Measurements from ENCODE around the gene CCNL2. TPM values are rescaled to one million over a fixed set of nuclear protein-coding genes. Genes with fewer than 3 reads are reported as not detected.

Gene CCNL2
- total and polyA plus RNA-seq, 2 of the 13 experiments (the other 11 are each of a cell fraction or from before 2014, with no cell fraction given) = 105 to 340 TPM

GRCh38 chr1:1397839-1398523, 1.2 kb downstream of the CCNL2 start (continued):
- TF ChIP-seq ZNF790 (CRISPR knock-in tag; IDR thresholded peaks at IDR 0.05; ENCODE audit: borderline replicate concordance) = no peak
- peak; percentile 79 for TF ChIP-seq CEBPB (IDR thresholded peaks at IDR 0.05; ENCODE audit: borderline replicate concordance, low read depth, low read length)
- TF ChIP-seq, protein P1, sequence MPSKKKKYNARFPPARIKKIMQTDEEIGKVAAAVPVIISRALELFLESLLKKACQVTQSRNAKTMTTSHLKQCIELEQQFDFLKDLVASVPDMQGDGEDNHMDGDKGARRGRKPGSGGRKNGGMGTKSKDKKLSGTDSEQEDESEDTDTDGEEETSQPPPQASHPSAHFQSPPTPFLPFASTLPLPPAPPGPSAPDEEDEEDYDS (CRISPR knock-in tag; IDR thresholded peaks at IDR 0.05) = no peak
- TF ChIP-seq, protein P2, sequence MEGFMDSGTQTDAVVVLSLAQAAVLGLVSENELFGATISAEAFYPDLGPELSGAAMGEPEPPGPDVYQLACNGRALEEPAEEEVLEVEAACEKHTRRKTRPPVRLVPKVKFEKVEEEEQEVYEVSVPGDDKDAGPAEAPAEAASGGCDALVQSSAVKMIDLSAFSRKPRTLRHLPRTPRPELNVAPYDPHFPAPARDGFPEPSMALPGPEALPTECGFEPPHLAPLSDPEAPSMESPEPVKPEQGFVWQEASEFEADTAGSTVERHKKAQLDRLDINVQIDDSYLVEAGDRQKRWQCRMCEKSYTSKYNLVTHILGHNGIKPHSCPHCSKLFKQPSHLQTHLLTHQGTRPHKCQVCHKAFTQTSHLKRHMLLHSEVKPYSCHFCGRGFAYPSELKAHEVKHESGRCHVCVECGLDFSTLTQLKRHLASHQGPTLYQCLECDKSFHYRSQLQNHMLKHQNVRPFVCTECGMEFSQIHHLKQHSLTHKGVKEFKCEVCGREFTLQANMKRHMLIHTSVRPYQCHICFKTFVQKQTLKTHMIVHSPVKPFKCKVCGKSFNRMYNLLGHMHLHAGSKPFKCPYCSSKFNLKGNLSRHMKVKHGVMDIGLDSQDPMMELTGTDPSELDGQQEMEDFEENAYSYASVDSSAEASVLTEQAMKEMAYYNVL (CRISPR knock-in tag; IDR thresholded peaks at IDR 0.05; ENCODE audit: borderline replicate concordance) = no peak
- TF ChIP-seq ZNF207 (IDR thresholded peaks at IDR 0.05; ENCODE audit: borderline replicate concordance) = no peak
- no peak for TF ChIP-seq USF2 (IDR thresholded peaks at IDR 0.05; ENCODE audit: low read depth, low read length)
- no peak for TF ChIP-seq USF2 (CRISPR knock-in tag; IDR thresholded peaks at IDR 0.05; ENCODE audit: borderline replicate concordance)
- peak; percentile 32; the same call in 1 of the 2 replicates for TF ChIP-seq HOXA3 (CRISPR knock-in tag; IDR thresholded peaks at IDR 0.05)
- no peak for TF ChIP-seq ZNF230 (CRISPR knock-in tag; IDR thresholded peaks at IDR 0.05)
- TF ChIP-seq ZNF460 (CRISPR knock-in tag; IDR thresholded peaks at IDR 0.05; ENCODE audit: borderline replicate concordance) = no peak
- TF ChIP-seq HNRNPLL (IDR thresholded peaks at IDR 0.05; ENCODE audit: low read depth, low read length, poor library complexity, severe bottlenecking) = no peak
- TF ChIP-seq XRCC5 (optimal IDR thresholded peaks at IDR 0.05; ENCODE audit: low read length) = no peak
- TF ChIP-seq ZNF556 (CRISPR knock-in tag; IDR thresholded peaks at IDR 0.05; ENCODE audit: borderline replicate concordance) = no peak
- peak; percentile 38; the same call in 1 of the 2 replicates for TF ChIP-seq DMAP1 (CRISPR knock-in tag; IDR thresholded peaks at IDR 0.05)
- TF ChIP-seq GTF2F1 (IDR thresholded peaks at IDR 0.05; ENCODE audit: low read length) = no peak
- TF ChIP-seq, protein P3, sequence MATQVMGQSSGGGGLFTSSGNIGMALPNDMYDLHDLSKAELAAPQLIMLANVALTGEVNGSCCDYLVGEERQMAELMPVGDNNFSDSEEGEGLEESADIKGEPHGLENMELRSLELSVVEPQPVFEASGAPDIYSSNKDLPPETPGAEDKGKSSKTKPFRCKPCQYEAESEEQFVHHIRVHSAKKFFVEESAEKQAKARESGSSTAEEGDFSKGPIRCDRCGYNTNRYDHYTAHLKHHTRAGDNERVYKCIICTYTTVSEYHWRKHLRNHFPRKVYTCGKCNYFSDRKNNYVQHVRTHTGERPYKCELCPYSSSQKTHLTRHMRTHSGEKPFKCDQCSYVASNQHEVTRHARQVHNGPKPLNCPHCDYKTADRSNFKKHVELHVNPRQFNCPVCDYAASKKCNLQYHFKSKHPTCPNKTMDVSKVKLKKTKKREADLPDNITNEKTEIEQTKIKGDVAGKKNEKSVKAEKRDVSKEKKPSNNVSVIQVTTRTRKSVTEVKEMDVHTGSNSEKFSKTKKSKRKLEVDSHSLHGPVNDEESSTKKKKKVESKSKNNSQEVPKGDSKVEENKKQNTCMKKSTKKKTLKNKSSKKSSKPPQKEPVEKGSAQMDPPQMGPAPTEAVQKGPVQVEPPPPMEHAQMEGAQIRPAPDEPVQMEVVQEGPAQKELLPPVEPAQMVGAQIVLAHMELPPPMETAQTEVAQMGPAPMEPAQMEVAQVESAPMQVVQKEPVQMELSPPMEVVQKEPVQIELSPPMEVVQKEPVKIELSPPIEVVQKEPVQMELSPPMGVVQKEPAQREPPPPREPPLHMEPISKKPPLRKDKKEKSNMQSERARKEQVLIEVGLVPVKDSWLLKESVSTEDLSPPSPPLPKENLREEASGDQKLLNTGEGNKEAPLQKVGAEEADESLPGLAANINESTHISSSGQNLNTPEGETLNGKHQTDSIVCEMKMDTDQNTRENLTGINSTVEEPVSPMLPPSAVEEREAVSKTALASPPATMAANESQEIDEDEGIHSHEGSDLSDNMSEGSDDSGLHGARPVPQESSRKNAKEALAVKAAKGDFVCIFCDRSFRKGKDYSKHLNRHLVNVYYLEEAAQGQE (IDR thresholded peaks at IDR 0.05; ENCODE audit: borderline replicate concordance in 1 of 2, low read depth in 1 of 2, low read length in 2 of 2) = no peak
- peak; percentile 69 for TF ChIP-seq SAP130 (CRISPR knock-in tag; IDR thresholded peaks at IDR 0.05; ENCODE audit: low read depth)
- TF ChIP-seq, protein P4, sequence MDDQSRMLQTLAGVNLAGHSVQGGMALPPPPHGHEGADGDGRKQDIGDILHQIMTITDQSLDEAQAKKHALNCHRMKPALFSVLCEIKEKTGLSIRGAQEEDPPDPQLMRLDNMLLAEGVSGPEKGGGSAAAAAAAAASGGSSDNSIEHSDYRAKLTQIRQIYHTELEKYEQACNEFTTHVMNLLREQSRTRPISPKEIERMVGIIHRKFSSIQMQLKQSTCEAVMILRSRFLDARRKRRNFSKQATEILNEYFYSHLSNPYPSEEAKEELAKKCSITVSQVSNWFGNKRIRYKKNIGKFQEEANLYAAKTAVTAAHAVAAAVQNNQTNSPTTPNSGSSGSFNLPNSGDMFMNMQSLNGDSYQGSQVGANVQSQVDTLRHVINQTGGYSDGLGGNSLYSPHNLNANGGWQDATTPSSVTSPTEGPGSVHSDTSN (CRISPR knock-in tag; IDR thresholded peaks at IDR 0.05; ENCODE audit: borderline replicate concordance) = no peak
- no peak for TF ChIP-seq GZF1 (CRISPR knock-in tag; IDR thresholded peaks at IDR 0.05)
- no peak for TF ChIP-seq PAWR (CRISPR knock-in tag; IDR thresholded peaks at IDR 0.05; ENCODE audit: borderline replicate concordance)
- TF ChIP-seq BRCA1 (CRISPR knock-in tag; IDR thresholded peaks at IDR 0.05) = no peak
